GM12872 (cell line): ENCODE results near the gene ST6GAL1.

Source experiments
- TF ChIP-seq, protein P1 (sequence below): IDR thresholded peaks from 3 replicates; pipeline ENCODE4 v1.5.1; 2011; ENCODE audit warnings: low read depth, mild to moderate bottlenecking, low read length, moderate library complexity; ENCODE audit not compliant: insufficient read depth

The ST6GAL1 gene

GRCh38 chr3:187051066-187051465, 120.7 kb downstream of the ST6GAL1 start:
- TF ChIP-seq, protein P1, sequence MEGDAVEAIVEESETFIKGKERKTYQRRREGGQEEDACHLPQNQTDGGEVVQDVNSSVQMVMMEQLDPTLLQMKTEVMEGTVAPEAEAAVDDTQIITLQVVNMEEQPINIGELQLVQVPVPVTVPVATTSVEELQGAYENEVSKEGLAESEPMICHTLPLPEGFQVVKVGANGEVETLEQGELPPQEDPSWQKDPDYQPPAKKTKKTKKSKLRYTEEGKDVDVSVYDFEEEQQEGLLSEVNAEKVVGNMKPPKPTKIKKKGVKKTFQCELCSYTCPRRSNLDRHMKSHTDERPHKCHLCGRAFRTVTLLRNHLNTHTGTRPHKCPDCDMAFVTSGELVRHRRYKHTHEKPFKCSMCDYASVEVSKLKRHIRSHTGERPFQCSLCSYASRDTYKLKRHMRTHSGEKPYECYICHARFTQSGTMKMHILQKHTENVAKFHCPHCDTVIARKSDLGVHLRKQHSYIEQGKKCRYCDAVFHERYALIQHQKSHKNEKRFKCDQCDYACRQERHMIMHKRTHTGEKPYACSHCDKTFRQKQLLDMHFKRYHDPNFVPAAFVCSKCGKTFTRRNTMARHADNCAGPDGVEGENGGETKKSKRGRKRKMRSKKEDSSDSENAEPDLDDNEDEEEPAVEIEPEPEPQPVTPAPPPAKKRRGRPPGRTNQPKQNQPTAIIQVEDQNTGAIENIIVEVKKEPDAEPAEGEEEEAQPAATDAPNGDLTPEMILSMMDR = no peak

DNA sequence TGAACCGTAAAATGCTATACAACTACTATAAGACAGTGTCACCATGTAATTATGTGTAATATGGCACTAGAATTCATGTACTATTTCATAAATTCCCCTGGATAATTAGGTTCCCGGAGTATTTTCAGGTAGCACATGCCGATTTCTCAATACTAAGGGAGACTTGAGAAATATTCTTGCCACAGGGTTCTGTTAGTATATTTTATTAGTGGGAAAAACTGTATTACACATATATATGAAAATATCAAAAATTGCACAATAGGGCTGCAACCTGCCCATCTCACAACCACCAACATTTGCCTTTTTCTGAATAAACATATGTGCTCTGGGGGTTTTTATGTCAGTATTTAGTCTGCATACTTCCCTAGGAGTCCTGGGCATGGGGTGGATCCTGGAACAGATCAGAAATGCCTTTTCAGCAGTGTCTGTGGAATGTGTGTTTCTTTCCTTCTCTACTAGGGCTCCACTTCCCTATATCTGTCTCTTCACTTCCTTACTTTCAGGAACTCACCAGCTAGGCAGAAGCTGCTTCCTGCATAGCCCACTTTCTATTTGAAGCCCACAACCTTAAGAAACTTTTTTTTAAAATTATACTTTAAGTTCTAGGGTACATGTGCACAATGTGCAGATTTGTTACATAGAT, 121.5 kb downstream of the ST6GAL1 start:
- TF ChIP-seq, protein P1 = no peak

DNA sequence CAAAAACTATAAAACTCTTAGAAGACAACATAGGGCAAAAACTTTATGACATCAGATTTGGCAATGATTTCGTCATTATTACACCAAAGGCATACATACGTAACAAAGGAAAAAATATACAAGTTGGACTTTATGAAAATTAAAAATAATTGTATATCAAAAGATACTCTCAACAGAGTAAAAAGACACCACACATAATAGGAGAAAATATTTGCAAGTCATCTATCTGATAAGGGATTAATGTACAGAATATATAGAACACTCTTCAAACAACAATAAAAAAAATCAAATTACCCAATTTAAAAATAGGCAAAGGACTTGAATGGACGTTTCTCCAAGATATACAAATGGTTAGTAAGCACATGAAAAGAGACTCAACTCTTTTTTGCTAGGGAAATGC, 131.4 kb downstream of the ST6GAL1 start:
- TF ChIP-seq, protein P1 = no peak

GRCh38 chr3:187062526-187063177, 132.3 kb downstream of the ST6GAL1 start:
- TF ChIP-seq, protein P1 = no peak

DNA sequence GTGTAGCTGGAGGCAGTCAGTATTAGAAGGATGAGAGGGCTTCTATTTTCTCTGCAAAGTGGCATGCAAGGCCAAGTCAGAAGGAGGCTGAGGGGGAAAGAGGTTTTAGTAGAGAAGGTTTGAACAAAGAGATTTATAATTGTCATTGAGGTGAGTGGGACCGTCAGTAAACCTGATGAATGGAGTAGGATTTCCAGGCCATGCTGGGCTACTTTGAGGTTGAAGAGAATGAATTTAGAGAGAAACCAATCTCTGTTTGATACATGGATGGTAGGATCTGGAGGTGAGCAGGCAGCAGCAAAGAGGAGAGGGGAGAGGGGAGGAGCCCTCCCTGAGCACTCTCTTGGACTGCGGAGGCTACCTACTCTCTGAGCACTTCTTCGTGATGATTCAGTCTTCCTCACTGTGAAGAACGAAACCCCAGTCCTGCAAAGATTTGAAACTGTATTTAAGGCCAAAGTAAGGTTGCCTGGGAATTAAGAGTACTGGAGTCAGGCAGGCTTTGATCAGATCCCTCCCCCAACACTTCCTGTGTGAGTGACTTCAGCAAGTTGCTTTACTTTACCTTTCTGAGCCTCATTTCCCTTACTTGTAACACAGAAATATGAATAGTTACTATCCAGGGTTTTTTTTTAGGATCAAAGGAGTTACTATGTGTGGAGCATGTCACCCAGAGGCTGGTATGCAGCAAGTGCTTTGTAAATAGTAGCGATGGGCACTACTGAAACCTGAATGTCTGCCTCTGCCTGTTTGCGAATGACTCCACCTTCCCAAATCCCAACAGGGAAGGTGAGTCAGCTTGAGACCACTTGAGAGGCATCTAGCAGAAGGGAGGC, 133.2 kb downstream of the ST6GAL1 start:
- TF ChIP-seq, protein P1 = no peak

DNA sequence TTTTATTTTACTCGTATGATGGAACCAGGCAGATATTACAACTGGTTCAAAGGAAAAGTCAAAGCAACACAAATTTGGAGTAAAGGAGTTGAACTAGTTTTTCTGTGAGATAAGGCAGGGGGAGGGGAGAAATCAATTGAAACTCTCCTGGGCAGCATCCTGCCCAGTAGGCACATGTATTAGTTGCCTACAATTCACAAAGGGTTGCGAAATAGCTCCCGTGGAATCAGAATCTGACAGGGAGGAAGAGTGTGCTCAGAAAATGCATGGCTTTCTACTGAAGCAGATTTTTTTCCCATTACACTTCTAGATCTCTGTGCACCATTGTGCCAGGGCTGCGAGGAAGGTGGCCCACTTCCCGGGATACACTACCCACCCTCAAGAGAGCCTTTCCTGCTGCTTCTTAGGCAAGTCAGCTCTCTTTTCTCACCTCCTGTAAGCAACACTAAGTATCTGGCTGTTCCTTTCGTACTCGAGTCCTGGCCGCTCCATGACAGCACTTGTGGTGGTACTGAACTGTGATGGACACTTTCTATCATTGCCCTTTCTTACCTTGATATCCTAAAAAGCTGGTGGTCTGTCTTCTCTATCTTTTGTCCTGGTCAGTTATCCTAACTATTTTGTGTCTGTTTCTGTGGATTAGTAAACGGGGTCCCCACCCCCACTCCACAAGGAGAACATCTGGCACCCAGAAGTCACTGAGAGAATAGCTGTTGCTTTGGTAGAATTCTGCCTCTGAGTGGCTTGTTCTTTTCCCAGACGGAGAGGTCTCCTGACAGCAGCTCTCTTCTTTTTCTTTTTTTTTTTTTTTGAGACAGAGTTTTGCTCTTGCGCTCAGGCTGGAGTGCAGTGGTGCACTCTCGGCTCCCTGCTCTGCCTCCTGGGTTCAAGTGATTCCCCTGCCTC, 134.1 kb downstream of the ST6GAL1 start:
- TF ChIP-seq, protein P1 = no peak
